Erythroblast (primary cell): ENCODE data around the gene PDGFRB.

Source experiments
- DNase-seq, 2 experiments: peaks; one replicate each; lab custom pipeline; 2025; lab: John Stamatoyannopoulos, UW
- GATA1 ChIP-seq: IDR thresholded peaks from 2 replicates; pipeline ENCODE4 v1.6.1; 2011; ENCODE audit warnings: low read depth, mild to moderate bottlenecking, control low read depth, low read length, moderate library complexity
- POLR2A ChIP-seq: IDR thresholded peaks from 2 replicates; pipeline ENCODE4 v1.6.1; 2011; ENCODE audit warnings: mild to moderate bottlenecking, low read length

Gene PDGFRB

DNA sequence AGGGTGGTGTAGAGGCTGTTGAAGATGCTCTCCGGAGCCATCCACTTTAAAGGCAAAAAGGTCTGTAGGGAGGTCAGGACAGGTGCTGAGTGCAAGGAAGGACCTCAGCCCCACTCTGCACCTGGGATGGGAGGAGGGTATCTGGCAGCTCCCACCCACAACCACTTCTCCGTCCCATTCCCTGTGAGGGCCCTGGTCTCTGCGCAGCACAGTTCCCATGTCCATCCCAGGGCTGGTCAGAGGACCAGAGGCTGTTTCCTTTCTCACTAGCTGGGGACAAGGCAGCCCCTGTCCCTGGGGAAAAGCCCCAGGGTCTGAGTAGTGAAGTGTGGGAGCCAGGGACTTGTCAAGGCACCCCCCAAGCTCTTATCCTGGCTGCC lies 35.6 kb downstream of the PDGFRB start:
- no peak for DNase-seq
- TF ChIP-seq GATA1 (no peak), POLR2A (no peak)

DNA sequence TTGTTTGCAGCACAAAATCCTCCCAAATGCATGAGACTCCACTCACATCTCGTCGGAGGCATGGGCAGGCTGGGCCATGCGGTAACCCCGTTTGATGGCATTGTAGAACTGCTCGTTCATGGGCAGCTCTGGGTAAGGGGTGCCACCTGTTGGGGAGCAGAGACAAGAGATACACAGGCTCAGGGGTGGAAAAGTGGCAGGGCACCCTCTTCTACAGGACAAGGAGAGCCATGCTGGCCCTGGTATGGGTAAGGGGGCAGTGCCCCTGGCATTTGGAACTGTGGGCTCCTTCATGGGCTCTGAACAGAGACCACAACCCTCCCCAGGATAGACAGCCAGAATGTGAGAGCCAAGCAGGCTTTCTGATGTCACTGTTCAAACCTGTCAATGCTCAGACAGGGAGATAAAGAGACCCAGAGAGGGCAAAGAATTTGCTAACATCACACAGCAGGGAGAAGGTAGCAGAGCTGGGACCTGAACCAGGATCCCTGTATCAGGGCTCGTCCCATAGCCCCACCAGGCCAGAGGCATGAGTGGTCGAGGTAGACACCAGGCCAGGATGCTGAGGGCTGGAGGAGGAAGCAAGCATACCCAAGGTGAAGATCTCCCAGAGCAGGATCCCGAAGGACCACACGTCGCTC lies 36.1 kb downstream of the PDGFRB start:
- DNase-seq = no peak
- TF ChIP-seq POLR2A = no peak
- TF ChIP-seq GATA1 = no peak

DNA sequence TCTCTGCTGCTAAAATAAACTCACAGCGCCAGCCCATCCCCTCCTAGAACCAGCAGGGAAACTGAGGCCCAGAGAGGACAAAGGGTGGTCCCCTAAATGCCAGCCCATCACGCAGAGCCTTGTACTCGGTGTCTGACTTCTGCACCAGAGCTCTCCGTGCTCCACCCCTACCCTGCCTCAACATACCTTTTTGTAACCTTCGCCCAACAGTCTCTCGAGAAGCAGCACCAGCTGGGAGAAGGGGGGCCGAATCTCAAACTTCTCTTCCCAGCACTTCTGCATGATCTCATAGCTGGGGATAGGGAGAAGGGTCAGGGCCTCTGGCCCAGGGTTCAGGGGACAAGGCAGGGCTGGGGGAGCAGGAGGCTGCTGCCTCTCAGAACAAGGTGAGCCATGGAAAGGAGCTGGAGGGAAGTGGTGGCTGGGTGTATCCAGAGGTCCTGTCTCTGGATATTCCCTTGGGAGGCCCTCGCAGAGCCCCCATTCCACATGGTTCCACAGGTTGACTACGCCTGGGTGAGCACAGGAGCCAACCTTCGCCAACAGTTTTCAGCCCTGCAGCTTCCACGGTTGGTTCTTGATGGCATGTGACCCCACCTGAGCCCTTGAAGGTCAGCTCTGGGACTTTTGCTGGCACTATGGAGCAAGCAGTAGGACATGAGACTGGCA lies 37.0 kb downstream of the PDGFRB start:
- TF ChIP-seq POLR2A (no peak), GATA1 (no peak)

GRCh38 chr5:150117945-150118560 lies 37.6 kb downstream of the PDGFRB start:
- no peak for TF ChIP-seq POLR2A
- no peak for TF ChIP-seq GATA1
- no peak for DNase-seq

More for the DNA sequence above, 37.0 kb downstream of the PDGFRB start:
- no peak for DNase-seq

- DNase-seq = peak; percentile 18 to 28
- TF ChIP-seq POLR2A (no peak), GATA1 (no peak)
Measured at GRCh38 chr5:150116667-150117400, 38.8 kb downstream of the PDGFRB start.

DNA sequence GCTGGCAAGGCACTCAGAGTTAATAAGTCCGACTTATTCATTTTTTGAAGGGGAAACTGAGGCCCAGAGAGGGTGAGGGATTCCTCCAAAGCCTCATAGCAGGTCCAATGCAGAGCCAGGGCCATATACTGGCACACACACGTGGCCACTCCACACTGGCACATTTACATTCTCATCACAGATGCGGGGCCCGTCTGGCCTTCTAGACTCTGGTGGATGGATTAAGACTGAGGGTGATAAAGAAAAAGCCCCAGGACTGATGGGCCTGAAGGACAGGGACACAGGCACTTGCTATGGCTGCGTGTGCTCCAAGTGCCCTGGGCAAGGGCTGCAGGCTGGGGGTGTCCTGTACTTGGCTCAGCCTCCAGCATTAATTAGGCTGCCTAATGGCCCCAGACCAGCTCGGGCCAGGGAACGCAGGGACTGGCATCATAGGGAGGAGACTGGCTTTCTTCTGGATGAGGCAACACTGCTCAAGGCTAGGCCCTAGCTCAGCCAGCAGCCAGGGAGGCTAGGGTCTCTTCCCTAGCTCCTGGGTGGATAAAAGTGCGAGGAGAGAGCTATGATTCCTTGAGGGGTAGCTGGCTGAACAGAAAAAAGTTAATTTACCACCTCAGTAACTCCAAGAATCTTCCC lies 40.8 kb downstream of the PDGFRB start:
- peak in 1 of 2 experiments; percentile 55 for DNase-seq
- TF ChIP-seq GATA1 (no peak), POLR2A (no peak)

GRCh38 chr5:150114102-150114641 lies 41.5 kb downstream of the PDGFRB start:
- no peak for TF ChIP-seq GATA1
- TF ChIP-seq POLR2A = no peak
- DNase-seq = no peak

DNA sequence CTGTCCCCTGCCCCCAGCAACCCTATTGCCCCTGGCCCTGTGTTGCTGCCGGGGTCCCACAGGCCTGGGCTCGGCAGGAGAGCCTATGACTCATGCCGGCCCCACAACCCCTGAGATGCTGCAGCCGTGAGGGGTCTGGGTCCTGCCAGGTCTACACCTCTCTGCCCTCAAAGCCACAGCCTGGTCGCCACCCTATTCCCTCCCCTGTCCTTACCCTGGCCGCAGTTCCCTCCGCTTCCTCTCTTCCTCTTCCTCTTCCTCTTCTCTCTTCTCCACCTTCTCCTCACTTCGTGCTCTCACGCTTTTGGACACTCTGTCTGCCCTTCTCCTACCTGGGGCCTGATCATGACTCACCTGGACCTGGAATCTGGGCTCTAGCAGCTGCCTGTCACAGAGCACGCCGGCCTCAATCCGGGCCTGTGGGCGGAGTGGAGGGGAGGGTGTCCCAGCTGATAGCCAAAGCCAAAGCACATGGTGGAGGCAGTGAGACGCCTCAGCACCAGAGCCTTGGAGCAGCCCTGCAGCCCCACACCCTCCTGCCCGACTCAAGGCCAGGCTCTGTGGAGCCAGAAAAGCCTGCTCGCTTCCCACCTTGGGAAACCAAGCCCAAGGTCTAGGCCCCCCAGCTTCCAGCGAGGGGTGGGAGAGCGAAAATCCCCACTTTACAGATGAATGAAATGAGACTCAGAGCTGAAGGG lies 42.4 kb downstream of the PDGFRB start:
- TF ChIP-seq GATA1 (no peak), POLR2A (no peak)
- no peak for DNase-seq

DNA sequence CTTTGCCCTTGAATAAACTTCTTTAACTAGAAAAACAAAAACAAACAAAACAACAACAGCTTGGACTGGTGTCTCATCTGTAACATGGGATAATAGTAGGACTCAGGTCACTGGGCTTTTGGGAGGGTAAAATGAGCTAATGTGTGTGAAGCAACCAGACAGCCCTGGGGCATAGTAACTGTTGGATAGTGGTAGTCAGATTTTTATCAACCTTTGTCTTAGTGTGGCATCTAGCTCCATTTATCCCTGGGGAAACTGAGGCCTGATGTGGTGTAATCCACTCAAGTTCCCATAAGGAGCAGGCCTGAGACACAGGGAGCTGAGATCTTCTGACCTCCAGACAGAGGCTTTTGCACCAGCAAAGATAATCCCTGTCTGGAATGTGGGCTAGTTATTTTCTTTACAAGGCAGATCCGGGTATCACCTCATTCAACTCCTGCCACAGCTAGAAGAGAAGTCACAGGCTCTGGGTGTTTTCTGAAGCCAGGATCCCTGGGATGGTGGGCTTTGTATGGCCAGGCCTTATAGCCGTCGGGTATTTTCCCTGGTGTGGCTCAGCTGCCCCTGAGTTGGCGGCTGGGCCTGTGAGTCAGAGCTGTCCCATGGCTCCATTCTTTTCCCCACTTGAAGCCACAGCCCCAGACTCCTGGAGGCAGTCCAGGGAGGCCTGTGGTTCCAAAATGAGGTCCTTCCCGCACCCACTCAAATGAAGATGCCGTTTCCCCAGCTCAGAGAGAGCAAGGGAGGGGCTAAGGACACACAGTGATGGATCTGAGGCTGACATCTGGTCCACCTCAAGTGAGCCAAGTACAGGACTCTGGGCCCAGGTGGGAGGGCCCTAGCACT lies 43.2 kb downstream of the PDGFRB start:
- DNase-seq = no peak
- TF ChIP-seq GATA1 (no peak), POLR2A (no peak)

DNA sequence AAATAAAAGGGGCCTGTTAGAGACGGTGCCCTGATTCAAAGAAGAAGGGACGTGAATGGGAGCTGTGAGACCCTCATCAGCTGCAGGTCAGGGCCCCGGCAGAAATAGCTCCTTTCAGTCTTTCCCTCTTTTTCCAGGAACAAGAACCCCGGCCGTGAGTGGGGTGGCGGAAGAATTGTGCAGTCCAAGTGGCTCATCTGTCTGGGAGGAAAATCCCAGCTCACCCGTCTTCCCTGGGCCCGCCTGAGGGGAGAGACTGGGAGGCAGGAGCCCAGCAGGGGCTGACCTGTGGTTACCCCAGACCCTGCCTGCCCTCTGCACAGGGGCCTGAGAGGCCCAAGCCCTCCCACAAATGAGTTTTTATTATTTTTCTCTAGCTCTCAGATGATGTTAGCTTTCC lies 44.5 kb downstream of the PDGFRB start:
- DNase-seq = no peak

GRCh38 chr5:150109921-150110320 lies 45.7 kb downstream of the PDGFRB start:
- TF ChIP-seq POLR2A (no peak), GATA1 (no peak)
- no peak for DNase-seq

More for the DNA sequence above, 44.5 kb downstream of the PDGFRB start:
- TF ChIP-seq GATA1 = no peak
- TF ChIP-seq POLR2A = no peak

DNA sequence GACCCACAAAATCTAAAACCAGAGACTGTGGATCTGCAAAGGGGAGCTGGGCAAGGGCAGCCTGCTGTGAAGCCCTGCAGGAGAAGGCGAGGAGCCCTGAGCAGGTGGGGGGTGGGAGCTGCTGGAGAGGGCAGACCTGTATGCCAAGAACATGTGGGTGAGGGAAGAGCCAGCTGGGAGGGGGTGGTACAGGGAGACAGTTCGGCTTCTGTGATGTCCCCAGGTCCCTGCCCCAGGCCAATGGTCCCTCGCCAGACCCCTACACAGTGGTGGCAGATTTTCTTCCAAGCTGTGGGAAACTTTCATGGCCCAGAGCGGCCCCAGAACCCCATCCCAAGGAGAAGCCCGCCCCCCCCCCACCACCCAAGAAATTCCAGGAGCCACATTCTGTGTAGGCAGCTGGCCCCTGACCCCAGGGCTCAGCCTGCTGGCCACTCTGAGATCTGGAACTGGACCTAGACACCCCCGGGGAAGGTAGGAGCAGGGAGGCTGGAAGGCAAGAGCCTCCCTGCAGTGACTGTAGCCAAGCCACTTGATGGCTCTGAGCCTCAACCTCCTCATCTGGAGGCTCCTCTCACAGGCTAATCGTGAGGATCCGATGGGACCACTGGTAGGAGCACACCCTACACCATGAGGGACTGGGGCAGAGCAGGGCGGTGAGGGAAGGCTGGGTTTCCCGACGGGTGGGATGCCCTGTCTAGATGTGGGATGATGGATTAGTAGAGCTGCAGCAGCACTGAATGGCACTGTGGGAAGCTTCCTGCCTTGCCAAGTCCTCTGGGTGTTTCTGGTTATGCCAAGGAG lies 46.7 kb downstream of the PDGFRB start:
- DNase-seq = no peak
- no peak for TF ChIP-seq POLR2A
- no peak for TF ChIP-seq GATA1
